ENCODE data around the gene LRRC15. TPM values are rescaled to one million over a fixed set of nuclear protein-coding genes. Genes with fewer than 3 reads are reported as not detected.

LRRC15 gene
- total RNA-seq, 1 experiment from 2014 or later, result 0.28 TPM

- intact Hi-C loops (cut with micrococcal nuclease; ENCODE audit: unreplicated experiment) (no loop called here), in situ Hi-C loops (cut with HindIII; ENCODE audit: low pct_unique_long_range_greater_than_20kb, low sequenced_read_pairs) (no loop called here)
- ChIA-PET CTCF (interaction anchor here (0.9 kb wide), 1 partner anchor 60 kb away, joined by 4 read pairs; no protein-coding TSS in a partner anchor), POLR2A (interaction anchor here (0.6 kb wide), 1 partner anchor 39 kb away, joined by 6 read pairs; no protein-coding TSS in a partner anchor)
- TF ChIP-seq, protein P1, sequence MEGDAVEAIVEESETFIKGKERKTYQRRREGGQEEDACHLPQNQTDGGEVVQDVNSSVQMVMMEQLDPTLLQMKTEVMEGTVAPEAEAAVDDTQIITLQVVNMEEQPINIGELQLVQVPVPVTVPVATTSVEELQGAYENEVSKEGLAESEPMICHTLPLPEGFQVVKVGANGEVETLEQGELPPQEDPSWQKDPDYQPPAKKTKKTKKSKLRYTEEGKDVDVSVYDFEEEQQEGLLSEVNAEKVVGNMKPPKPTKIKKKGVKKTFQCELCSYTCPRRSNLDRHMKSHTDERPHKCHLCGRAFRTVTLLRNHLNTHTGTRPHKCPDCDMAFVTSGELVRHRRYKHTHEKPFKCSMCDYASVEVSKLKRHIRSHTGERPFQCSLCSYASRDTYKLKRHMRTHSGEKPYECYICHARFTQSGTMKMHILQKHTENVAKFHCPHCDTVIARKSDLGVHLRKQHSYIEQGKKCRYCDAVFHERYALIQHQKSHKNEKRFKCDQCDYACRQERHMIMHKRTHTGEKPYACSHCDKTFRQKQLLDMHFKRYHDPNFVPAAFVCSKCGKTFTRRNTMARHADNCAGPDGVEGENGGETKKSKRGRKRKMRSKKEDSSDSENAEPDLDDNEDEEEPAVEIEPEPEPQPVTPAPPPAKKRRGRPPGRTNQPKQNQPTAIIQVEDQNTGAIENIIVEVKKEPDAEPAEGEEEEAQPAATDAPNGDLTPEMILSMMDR (IDR thresholded peaks at IDR 0.05), result no peak
- TF ChIP-seq TCF7L2 (IDR thresholded peaks at IDR 0.05; ENCODE audit: low read depth, low read length), result no peak
- Histone ChIP-seq H3K4me1 (ENCODE audit: control insufficient read depth, insufficient read depth, low read length) (no peaks in the 10 kb centered on the region), H3K27me3 (ENCODE audit: control insufficient read depth, insufficient read depth, low read length) (no peaks in the 10 kb centered on the region), H3K27ac (ENCODE audit: low read length) (no peak within 1 kb of the TSS), H3K4me3 (ENCODE audit: low read depth in 2 of 2, low read length in 2 of 2) (no peak within 1 kb of the TSS), H3K36me3 (ENCODE audit: control insufficient read depth, insufficient read depth, low read length) (peaks cover 6% of the 10 kb centered on the region), H3K9me3 (ENCODE audit: control insufficient read depth, insufficient read depth, low read depth, low read length) (no peaks in the 10 kb centered on the region)
- DNase-seq (ENCODE audit: low read depth, low spot score) (no peak), ATAC-seq (0 out of 2 replicates have a peak, but pooled peaks have one; percentile 11)
- BruUV-seq (replicated peaks), result no TSS peak
Observed at GRCh38 chr3:194399166-194399565, 29.6 kb upstream of the LRRC15 start, which contains the start of gene GP5. TSS of gene GP5 (minus strand) at chr3:194399266. CDS start at chr3:194398282, 984 bp downstream.

DNA sequence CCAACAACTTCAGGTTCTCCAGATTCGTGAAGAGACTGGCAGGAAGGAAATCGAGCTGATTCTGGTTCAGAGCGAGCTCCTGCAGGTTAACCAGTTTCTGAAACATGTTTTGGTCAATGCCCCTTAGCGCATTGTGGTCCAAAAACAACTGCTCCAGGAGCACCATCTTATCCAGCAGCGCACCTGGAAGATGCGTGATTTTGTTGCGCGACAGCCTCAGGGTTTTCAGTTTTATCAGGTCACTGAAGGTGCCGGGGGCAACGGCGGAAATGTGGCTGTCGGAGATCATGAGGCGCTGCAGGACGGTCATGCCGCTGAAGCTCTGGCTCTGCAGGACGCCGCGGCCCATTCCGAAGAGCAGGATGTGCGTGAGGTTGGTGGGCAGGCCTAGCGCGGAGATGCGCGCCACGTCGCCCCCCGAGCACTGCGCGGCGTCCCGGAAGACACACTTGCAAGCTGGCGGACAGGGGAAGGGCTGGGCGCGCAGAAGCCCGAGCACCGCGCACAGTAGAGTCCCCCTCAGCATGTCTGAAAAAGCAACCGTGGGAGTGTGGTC lies 28.3 kb upstream of the LRRC15 start:
- Histone ChIP-seq H3K27me3 (ENCODE audit: control insufficient read depth, insufficient read depth, low read length) (no peaks in the 10 kb centered on the region), H3K36me3 (ENCODE audit: control insufficient read depth, insufficient read depth, low read length) (peaks cover 3% of the 10 kb centered on the region; the same call in 1 of the 2 replicates), H3K4me1 (ENCODE audit: control insufficient read depth, insufficient read depth, low read length) (no peaks in the 10 kb centered on the region), H3K27ac (ENCODE audit: low read length) (no peak overlapping the region), H3K4me3 (ENCODE audit: low read depth in 2 of 2, low read length in 2 of 2) (no peak overlapping the region), H3K9me3 (ENCODE audit: control insufficient read depth, insufficient read depth, low read depth, low read length) (no peaks in the 10 kb centered on the region)
- BruUV-seq (replicated peaks), result no TSS peak
- no peak for ATAC-seq
- TF ChIP-seq SIN3A (IDR thresholded peaks at IDR 0.05; ENCODE audit: borderline replicate concordance, insufficient read depth, low read depth, low read length) (no peak), TCF7L2 (IDR thresholded peaks at IDR 0.05; ENCODE audit: low read depth, low read length) (no peak), POLR2AphosphoS5 (IDR thresholded peaks at IDR 0.05; ENCODE audit: low read depth, low read length) (no peak), REST (IDR thresholded peaks at IDR 0.05; ENCODE audit: insufficient read depth in 1 of 2, low read depth in 2 of 2, low read length in 1 of 2) (no peak)
- TF ChIP-seq, protein P1 (IDR thresholded peaks at IDR 0.05), result no peak
- no peak for DNase-seq (ENCODE audit: low read depth, low spot score)
- POLR2A ChIA-PET, result interaction anchor here (0.6 kb wide), 1 partner anchor 8 kb away, joined by 5 read pairs; no protein-coding TSS in a partner anchor
- in situ Hi-C loops (cut with HindIII; ENCODE audit: low pct_unique_long_range_greater_than_20kb, low sequenced_read_pairs) (no loop called here), intact Hi-C loops (cut with micrococcal nuclease; ENCODE audit: unreplicated experiment) (no loop called here)
- CTCF ChIA-PET, result interaction anchor here (0.6 kb wide), 1 partner anchor 59 kb away, joined by 8 read pairs; no protein-coding TSS in a partner anchor
